H9 (cell line): ENCODE data around the gene C13orf46. TPM values are rescaled to one million over a fixed set of nuclear protein-coding genes. Genes with fewer than 3 reads are reported as not detected.

Experiments used
- DNase-seq: peaks from one replicate; pipeline ENCODE4 v3.0.0-alpha.2; 2017
- H2AFZ ChIP-seq: one replicate; pipeline ENCODE4 v1.6.1; 2013; ENCODE audit warnings: mild to moderate bottlenecking, low read length, control low read depth, moderate library complexity
- H2AK5ac ChIP-seq: 2 replicates; pipeline ENCODE4 v1.6.1; 2013; ENCODE audit warnings: low read length, control low read depth, mixed read lengths; ENCODE audit not compliant: insufficient read length
- H2BK120ac ChIP-seq: one replicate; pipeline ENCODE4 v1.6.1; 2013; ENCODE audit warnings: low read depth, mild to moderate bottlenecking, low read length, control low read depth, inconsistent platforms; ENCODE audit not compliant: poor library complexity, severe bottlenecking
- H2BK12ac ChIP-seq: 2 replicates; pipeline ENCODE4 v1.6.1; 2013; ENCODE audit warnings: low read length, control low read depth, mixed read lengths, low read depth; ENCODE audit not compliant: insufficient read length
- H2BK15ac ChIP-seq: 2 replicates; pipeline ENCODE4 v1.6.1; 2013; ENCODE audit warnings: low read depth, low read length, control low read depth
- H2BK20ac ChIP-seq: one replicate; pipeline ENCODE4 v1.6.1; 2013; ENCODE audit warnings: low read depth, mild to moderate bottlenecking, low read length, control low read depth, inconsistent platforms; ENCODE audit not compliant: poor library complexity, severe bottlenecking
- H2BK5ac ChIP-seq: 2 replicates; pipeline ENCODE4 v1.6.1; 2013; ENCODE audit warnings: low read length, control low read depth, mixed read lengths; ENCODE audit not compliant: insufficient read length
- H3K14ac ChIP-seq: 2 replicates; pipeline ENCODE4 v1.6.1; 2013; ENCODE audit warnings: low read length, control low read depth; ENCODE audit not compliant: insufficient read depth
- H3K18ac ChIP-seq: 2 replicates; pipeline ENCODE4 v1.6.1; 2013; ENCODE audit warnings: low read depth, mild to moderate bottlenecking, mixed read lengths, low read length, control low read depth; ENCODE audit not compliant: insufficient read length
- H3K23ac ChIP-seq: 2 replicates; pipeline ENCODE4 v1.6.1; 2013; ENCODE audit warnings: low read length, control low read depth, mixed read lengths, low read depth; ENCODE audit not compliant: insufficient read length
- H3K23me2 ChIP-seq: 2 replicates; pipeline ENCODE4 v1.6.1; 2013; ENCODE audit warnings: low read depth, mild to moderate bottlenecking, mixed read lengths, low read length, control low read depth; ENCODE audit not compliant: insufficient read length, poor library complexity, severe bottlenecking
- H3K27ac ChIP-seq: 2 replicates; pipeline ENCODE4 v1.5.1; 2013; ENCODE audit warnings: low read length, control low read depth, mixed read lengths, low read depth; ENCODE audit not compliant: insufficient read length
- H3K27me3 ChIP-seq: 2 replicates; pipeline ENCODE4 v1.6.1; 2013; ENCODE audit warnings: low read length, control low read depth, inconsistent platforms; ENCODE audit not compliant: insufficient read depth
- H3K4ac ChIP-seq: 2 replicates; pipeline ENCODE4 v1.6.1; 2013; ENCODE audit warnings: low read depth, mild to moderate bottlenecking, control low read depth, inconsistent platforms, low read length, moderate library complexity
- H3K4me1 ChIP-seq: 2 replicates; pipeline ENCODE4 v1.6.1; 2013; ENCODE audit warnings: low read length, control low read depth, inconsistent platforms; ENCODE audit not compliant: insufficient read depth
- H3K4me2 ChIP-seq: 2 replicates; pipeline ENCODE4 v1.6.1; 2013; ENCODE audit warnings: low read length, control low read depth, mixed read lengths; ENCODE audit not compliant: insufficient read length, insufficient read depth
- H3K56ac ChIP-seq: 2 replicates; pipeline ENCODE4 v1.6.1; 2013; ENCODE audit warnings: low read depth, mild to moderate bottlenecking, mixed read lengths, low read length, control low read depth; ENCODE audit not compliant: insufficient read length
- H3K79me1 ChIP-seq: 2 replicates; pipeline ENCODE4 v1.6.1; 2013; ENCODE audit warnings: low read depth, mild to moderate bottlenecking, moderate library complexity, low read length, control low read depth, inconsistent platforms; ENCODE audit not compliant: insufficient read depth, poor library complexity, severe bottlenecking
- H3K79me2 ChIP-seq: 2 replicates; pipeline ENCODE4 v1.6.1; 2013; ENCODE audit warnings: low read length, control low read depth, inconsistent platforms; ENCODE audit not compliant: insufficient read depth
- H3K9ac ChIP-seq: 2 replicates; pipeline ENCODE4 v1.6.1; 2013; ENCODE audit warnings: low read length, control low read depth, mixed read lengths; ENCODE audit not compliant: insufficient read length; ENCODE audit errors: extremely low read depth
- H3K9me3 ChIP-seq: one replicate; pipeline ENCODE4 v1.6.1; 2013; ENCODE audit warnings: low read depth, low read length, inconsistent platforms; ENCODE audit not compliant: control insufficient read depth
- H3T11ph ChIP-seq: one replicate; pipeline ENCODE4 v1.6.1; 2013; ENCODE audit warnings: mild to moderate bottlenecking, low read length, control low read depth, inconsistent platforms
- H4K20me1 ChIP-seq: one replicate; pipeline ENCODE4 v1.6.1; 2013; ENCODE audit not compliant: control insufficient read depth, insufficient read length, insufficient read depth
- H4K5ac ChIP-seq: 2 replicates; pipeline ENCODE4 v1.6.1; 2013; ENCODE audit warnings: low read depth, mild to moderate bottlenecking, mixed read lengths, low read length, control low read depth; ENCODE audit not compliant: insufficient read length
- H4K8ac ChIP-seq: replicated peaks from 2 replicates; pipeline ENCODE4 v1.6.1; 2013; ENCODE audit warnings: low read length, control low read depth, mixed read lengths, low read depth; ENCODE audit not compliant: insufficient read length
- H4K91ac ChIP-seq: 2 replicates; pipeline ENCODE4 v1.6.1; 2013; ENCODE audit warnings: low read depth, mild to moderate bottlenecking, moderate library complexity, mixed read lengths, low read length, control low read depth; ENCODE audit not compliant: insufficient read length
- H3K27ac Mint-ChIP-seq, 3 experiments: 2 replicates in 2 of 3; 3 replicates in 1 of 3; pipeline ENCODE4 v1.8.0; 2020 to 2021; ENCODE audit warnings: mixed read lengths in 3 of 3, mild to moderate bottlenecking in 1 of 3, moderate library complexity in 1 of 3
- H3K27me3 Mint-ChIP-seq: 2 replicates; pipeline ENCODE4 v1.8.0; 2021; ENCODE audit warnings: low read depth, mild to moderate bottlenecking, moderate library complexity, mixed read lengths
- H3K36me3 Mint-ChIP-seq, 3 experiments: 2 replicates in 2 of 3; 3 replicates in 1 of 3; pipeline ENCODE4 v1.8.0; 2020 to 2021; ENCODE audit warnings: low read depth in 3 of 3, mixed read lengths in 3 of 3; ENCODE audit not compliant: insufficient read depth in 1 of 3
- H3K4me1 Mint-ChIP-seq, 2 experiments: 2 replicates each; pipeline ENCODE4 v1.8.0; 2020; ENCODE audit warnings: mixed read lengths in 2 of 2
- H3K4me3 Mint-ChIP-seq, 2 experiments: 2 replicates in 1 of 2; 3 replicates in 1 of 2; pipeline ENCODE4 v1.8.0; 2020 to 2021; ENCODE audit warnings: mild to moderate bottlenecking in 2 of 2, mixed read lengths in 2 of 2, moderate library complexity in 1 of 2
- H3K9me3 Mint-ChIP-seq, 2 experiments: 2 replicates in 1 of 2; 3 replicates in 1 of 2; pipeline ENCODE4 v1.8.0; 2020; ENCODE audit warnings: mild to moderate bottlenecking in 2 of 2, mixed read lengths in 2 of 2, moderate library complexity in 1 of 2
- WGBS: extraction: QIAGEN DNeasy Blood & Tissue Kit; methylation state at CpG from one replicate; pipeline ENCODE4 v1.1.7; 2013; ENCODE audit warnings: missing lambda C conversion rate, low lambda C conversion rate, mixed read lengths; ENCODE audit not compliant: insufficient read length; ENCODE audit errors: extremely low coverage; 5-methylcytosine and 5-hydroxymethylcytosine counted together
- total RNA-seq: library from RNA; stranded (reverse); gene quantifications from 2 replicates; pipeline ENCODE4 v1.2.1, GENCODE V29; 2021
- TF ChIP-seq, protein P1 (sequence below): fragments of 200-600 bp; sonication (generic); conservative IDR thresholded peaks from 3 replicates; pipeline ENCODE4 v1.8.0; 2021; ENCODE audit warnings: antibody characterized with exemption, mild to moderate bottlenecking

Gene C13orf46
- total RNA-seq, 1 experiment from 2014 or later = 0.55 TPM

- H3K4ac ChIP-seq = no peak overlapping the region
- WGBS = no CpG with 5 or more reads among the region's 42 CpGs
These were observed 25.1 kb upstream of the C13orf46 start for GRCh38 chr13:113998781-113999617.

More at GRCh38 chr13:113998781-113999617, 25.1 kb upstream of the C13orf46 start:
- H3K36me3 Mint-ChIP-seq = peaks cover 3 to 6% (median 5%) of the 10 kb centered on the region in 3 experiments; a peak in 4 of 7 replicates
- no peaks in the 10 kb centered on the region for H3K9me3 Mint-ChIP-seq
- H3K79me1 ChIP-seq = no peaks in the 10 kb centered on the region
- no peaks in the 10 kb centered on the region for H3K27me3 Mint-ChIP-seq
- no peaks in the 10 kb centered on the region for H3K23me2 ChIP-seq
- TF ChIP-seq, protein P1, sequence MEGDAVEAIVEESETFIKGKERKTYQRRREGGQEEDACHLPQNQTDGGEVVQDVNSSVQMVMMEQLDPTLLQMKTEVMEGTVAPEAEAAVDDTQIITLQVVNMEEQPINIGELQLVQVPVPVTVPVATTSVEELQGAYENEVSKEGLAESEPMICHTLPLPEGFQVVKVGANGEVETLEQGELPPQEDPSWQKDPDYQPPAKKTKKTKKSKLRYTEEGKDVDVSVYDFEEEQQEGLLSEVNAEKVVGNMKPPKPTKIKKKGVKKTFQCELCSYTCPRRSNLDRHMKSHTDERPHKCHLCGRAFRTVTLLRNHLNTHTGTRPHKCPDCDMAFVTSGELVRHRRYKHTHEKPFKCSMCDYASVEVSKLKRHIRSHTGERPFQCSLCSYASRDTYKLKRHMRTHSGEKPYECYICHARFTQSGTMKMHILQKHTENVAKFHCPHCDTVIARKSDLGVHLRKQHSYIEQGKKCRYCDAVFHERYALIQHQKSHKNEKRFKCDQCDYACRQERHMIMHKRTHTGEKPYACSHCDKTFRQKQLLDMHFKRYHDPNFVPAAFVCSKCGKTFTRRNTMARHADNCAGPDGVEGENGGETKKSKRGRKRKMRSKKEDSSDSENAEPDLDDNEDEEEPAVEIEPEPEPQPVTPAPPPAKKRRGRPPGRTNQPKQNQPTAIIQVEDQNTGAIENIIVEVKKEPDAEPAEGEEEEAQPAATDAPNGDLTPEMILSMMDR = no peak
- no peak overlapping the region for H2BK5ac ChIP-seq
- no peak overlapping the region; a peak in 2 of 7 replicates for H3K27ac Mint-ChIP-seq
- H3K56ac ChIP-seq = no peak overlapping the region
- H3K9me3 ChIP-seq = no peaks in the 10 kb centered on the region
- no peak overlapping the region for H2BK15ac ChIP-seq
- no peak overlapping the region for H3K4me2 ChIP-seq
- no peak overlapping the region for H3K9ac ChIP-seq
- no peak overlapping the region for H4K8ac ChIP-seq
- H2BK12ac ChIP-seq = no peak overlapping the region
- no peak overlapping the region for H3T11ph ChIP-seq
- no peak overlapping the region; the same call in 1 of the 2 replicates for H3K14ac ChIP-seq
- H3K4me3 Mint-ChIP-seq = no peak overlapping the region
- no peaks in the 10 kb centered on the region for H4K20me1 ChIP-seq
- H4K91ac ChIP-seq = no peak overlapping the region
- H3K27ac ChIP-seq = no peak overlapping the region
- H2AK5ac ChIP-seq = no peak overlapping the region
- no peak overlapping the region for H2AFZ ChIP-seq
- 0 out of 4 replicates have a peak, but pooled peaks cover 0 to 4% of the 10 kb centered on the region in 2 experiments for H3K4me1 Mint-ChIP-seq
- no peak overlapping the region for H3K18ac ChIP-seq
- H3K27me3 ChIP-seq = no peaks in the 10 kb centered on the region
- no peaks in the 10 kb centered on the region for H3K4me1 ChIP-seq
- H2BK20ac ChIP-seq = no peak overlapping the region
- H3K79me2 ChIP-seq = no peaks in the 10 kb centered on the region
- no peak overlapping the region for H3K23ac ChIP-seq
- no peak overlapping the region for H4K5ac ChIP-seq
- no peak overlapping the region for H2BK120ac ChIP-seq
- DNase-seq = no peak
